ENCODE results near the gene EML2.
A peak's percentile ranks its signal among the peaks of the same experiment; 100 is the strongest.

EML2 gene

DNA sequence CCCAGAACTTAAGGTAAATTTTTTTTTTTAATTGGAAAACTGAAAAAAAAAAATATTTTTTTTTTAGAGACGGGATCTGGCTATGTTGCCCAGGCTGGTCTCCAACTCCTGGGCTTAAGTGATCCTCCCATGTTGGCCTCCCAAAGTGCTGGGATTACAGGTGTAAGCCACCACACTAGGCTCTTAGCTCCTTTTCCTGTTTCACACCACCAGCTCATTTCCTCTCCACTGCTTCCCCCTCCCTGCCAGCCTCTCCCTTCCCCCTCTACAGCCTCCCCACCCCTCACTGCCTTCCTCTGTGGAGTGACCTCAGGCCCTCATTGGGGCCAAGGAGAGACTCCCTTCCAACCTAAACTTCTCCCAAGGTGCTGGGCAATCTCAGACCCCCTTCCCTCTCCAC lies 24.6 kb upstream of the EML2 start:
- Mint-ChIP-seq H3K27me3 (peaks cover 2% of the 10 kb centered on the region), H3K9me3 (no peaks in the 10 kb centered on the region), H3K27ac (no peak overlapping the region), H3K4me1 (peaks cover 14% of the 10 kb centered on the region), H3K36me3 (no peaks in the 10 kb centered on the region), H3K4me3 (no peak overlapping the region)

DNA sequence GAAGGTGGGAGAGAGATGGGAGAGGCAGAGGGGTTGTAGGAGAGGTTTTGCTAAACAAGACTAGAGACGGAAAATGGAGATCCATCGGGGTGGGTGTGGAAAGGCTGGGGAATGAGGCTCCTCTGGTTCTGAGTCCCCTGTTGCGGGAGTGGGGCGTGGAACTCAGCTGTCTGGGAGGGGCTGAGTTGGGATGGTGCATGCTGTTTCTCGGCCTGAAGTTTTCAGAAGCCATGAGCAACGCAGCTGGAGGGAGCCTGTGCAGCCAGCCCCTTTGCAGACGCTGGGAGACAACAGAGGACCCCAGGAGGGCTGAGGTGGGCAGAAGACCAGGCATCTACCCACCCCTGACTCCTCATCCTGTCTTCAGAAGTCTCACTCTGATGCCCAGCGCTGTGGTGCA lies 21.4 kb upstream of the EML2 start:
- Mint-ChIP-seq H3K9me3 (no peaks in the 10 kb centered on the region), H3K27me3 (peaks cover 2% of the 10 kb centered on the region), H3K36me3 (no peaks in the 10 kb centered on the region), H3K27ac (no peak overlapping the region), H3K4me1 (no peaks in the 10 kb centered on the region), H3K4me3 (no peak overlapping the region)

DNA sequence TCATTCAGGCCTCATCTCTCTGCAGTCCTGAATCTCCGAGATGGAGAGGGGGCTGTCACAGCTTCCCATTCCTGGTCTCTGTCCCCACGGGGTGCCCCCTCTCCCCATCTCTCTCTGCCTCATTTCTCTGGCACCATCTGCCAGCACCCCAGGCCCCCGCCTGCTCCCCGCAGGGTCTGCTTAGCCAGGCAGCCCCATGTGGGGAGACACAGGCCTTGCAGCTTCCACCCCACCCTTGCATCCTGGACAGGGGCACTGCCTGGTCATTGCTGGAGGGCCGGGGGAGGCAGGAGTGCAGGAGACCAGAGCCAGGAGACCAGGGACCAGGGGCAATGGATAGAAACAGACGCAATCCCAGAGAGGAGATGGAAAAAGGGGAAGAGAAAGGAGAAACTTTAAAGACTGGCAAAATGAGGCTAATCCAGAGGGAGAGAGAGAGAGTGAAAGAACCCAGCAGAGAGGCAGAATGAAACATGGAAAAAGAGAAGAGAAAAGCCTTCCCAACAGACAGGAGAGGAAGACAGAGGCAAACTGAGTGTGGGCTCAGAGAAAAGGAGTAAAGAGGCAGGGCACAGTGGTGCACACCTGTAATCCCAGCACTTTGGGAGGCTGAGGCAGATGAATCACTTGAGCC lies 20.0 kb upstream of the EML2 start:
- Mint-ChIP-seq H3K4me3 (no peak overlapping the region), H3K36me3 (no peaks in the 10 kb centered on the region), H3K27me3 (peaks cover 2% of the 10 kb centered on the region), H3K4me1 (no peaks in the 10 kb centered on the region), H3K27ac (no peak overlapping the region), H3K9me3 (no peaks in the 10 kb centered on the region)

DNA sequence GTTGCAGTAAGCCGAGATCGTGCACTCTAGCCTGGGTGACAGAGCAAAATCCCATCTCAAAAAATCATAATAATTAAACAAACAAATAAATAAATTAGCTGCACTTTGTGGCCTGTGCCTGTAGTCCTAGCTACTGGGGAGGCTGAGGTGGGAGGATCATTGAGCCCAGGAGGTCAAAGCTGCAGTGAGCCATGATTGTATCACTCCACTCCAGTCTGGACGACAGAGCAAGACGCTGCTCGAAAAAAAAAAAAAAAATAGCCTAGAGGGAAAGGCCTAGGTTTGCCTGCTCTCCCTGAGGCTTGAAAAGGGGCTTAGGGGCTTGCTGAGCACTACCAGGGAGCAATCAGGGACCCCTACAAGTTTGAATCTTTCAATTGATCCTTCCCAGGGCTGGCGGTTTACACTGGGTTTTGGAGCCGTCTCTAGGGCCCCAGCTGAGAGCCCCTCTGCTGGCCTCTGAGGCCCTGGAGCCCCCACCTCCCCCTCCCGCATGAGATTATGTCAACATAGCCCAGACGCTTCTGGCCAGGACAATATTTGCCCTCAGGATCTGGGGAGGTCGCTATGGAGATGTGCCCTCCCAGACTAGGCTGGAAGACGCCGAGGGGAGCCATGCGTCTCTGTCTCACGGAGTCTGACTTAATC lies 18.4 kb upstream of the EML2 start:
- H3K27ac Mint-ChIP-seq = no peak overlapping the region

DNA sequence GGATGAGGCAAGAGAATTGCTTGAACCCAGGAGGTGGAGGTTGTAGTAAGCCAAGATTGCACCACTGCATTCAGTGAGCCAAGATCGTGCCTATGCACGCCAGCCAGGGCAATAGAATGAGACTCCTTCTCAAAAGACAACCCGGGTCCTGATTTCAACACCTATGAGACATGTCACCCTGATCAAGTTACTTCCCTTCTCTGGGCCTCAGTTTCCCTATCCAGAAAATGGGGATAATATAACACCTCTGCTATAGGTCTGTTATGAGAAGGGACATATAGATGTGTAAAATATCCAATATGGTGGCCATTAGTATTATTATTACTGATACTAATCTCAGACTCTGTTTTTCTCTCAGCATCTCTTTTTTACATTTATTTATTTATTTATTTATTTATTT lies 15.9 kb upstream of the EML2 start:
- Mint-ChIP-seq H3K9me3 (no peaks in the 10 kb centered on the region), H3K27me3 (no peaks in the 10 kb centered on the region), H3K4me3 (no peak overlapping the region), H3K36me3 (no peaks in the 10 kb centered on the region), H3K4me1 (no peaks in the 10 kb centered on the region), H3K27ac (no peak overlapping the region)

More for the DNA sequence above, 18.4 kb upstream of the EML2 start:
- H3K27me3 Mint-ChIP-seq = peaks cover 2% of the 10 kb centered on the region
- H3K9me3 Mint-ChIP-seq = no peaks in the 10 kb centered on the region
- no peaks in the 10 kb centered on the region for H3K4me1 Mint-ChIP-seq
- no peaks in the 10 kb centered on the region for H3K36me3 Mint-ChIP-seq
- no peak overlapping the region for H3K4me3 Mint-ChIP-seq

DNA sequence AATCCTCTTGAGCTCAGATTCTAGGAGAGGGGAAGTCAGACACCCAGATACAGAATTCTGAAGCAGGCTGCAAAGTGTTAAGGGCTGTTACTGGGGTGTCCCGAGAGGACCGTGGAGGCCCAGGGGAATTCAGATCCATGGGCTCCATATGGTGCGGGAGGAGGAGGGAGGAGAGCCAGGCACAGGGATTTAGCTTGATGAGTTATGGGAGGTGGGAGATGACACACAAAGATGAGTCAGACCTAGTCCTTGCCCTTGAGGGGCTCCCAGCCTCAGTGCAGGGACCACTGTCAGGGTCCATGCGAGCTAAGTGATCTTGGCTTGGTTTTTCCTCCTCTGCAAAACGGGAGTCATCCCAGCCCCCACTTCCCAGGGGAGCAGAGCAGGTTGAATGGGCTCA lies 14.4 kb upstream of the EML2 start:
- Mint-ChIP-seq H3K9me3 (no peaks in the 10 kb centered on the region), H3K27me3 (no peaks in the 10 kb centered on the region), H3K27ac (no peak overlapping the region), H3K4me3 (no peak overlapping the region), H3K4me1 (no peaks in the 10 kb centered on the region), H3K36me3 (no peaks in the 10 kb centered on the region)

DNA sequence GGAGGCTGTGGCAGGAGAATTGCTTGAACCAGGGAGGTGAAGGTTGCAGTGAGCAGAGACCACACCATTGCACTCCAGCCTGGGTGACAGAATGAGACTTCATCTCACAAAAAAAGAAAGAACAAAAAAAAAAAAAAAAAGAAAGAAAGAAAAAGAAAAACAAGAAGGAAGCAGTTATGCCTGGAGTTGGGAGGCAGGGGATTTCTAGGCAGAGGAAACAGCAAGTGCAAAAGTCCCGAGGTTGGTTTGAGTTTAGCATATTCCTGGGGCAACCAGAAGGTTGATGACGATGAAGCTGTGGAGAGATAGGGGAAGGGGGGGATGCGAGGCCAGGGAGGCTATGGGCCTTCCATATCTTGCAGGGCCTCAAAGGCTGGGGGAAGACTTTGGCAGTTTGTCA lies 11.5 kb upstream of the EML2 start:
- no peaks in the 10 kb centered on the region for H3K27me3 Mint-ChIP-seq

DNA sequence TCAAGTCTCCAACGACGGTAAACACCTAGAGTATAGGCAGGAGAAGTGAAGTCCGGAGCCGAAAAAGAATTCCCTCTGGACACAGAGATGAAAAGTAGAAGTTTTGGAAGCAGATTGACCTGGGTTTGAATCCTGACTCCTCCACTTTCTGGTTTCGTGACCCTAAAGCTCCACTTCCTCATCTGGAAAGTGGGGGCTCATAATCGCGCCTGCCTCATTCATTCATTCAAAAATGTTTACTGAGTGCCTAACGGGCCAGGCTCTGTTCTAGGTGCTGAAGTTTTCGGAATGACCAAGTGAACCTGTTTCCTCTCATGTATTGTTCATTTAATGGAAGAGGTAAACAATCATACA lies 7.1 kb upstream of the EML2 start:
- Mint-ChIP-seq H3K27me3 (no peaks in the 10 kb centered on the region), H3K27ac (peak overlapping the region; percentile 81), H3K36me3 (peaks cover 2% of the 10 kb centered on the region), H3K9me3 (peaks cover 1% of the 10 kb centered on the region), H3K4me3 (peak overlapping the region; percentile 89), H3K4me1 (peaks cover 31% of the 10 kb centered on the region)

More for the DNA sequence above, 11.5 kb upstream of the EML2 start:
- no peak overlapping the region for H3K4me3 Mint-ChIP-seq
- H3K27ac Mint-ChIP-seq = no peak overlapping the region
- no peaks in the 10 kb centered on the region for H3K9me3 Mint-ChIP-seq
- no peaks in the 10 kb centered on the region for H3K36me3 Mint-ChIP-seq
- peaks cover 10% of the 10 kb centered on the region for H3K4me1 Mint-ChIP-seq

DNA sequence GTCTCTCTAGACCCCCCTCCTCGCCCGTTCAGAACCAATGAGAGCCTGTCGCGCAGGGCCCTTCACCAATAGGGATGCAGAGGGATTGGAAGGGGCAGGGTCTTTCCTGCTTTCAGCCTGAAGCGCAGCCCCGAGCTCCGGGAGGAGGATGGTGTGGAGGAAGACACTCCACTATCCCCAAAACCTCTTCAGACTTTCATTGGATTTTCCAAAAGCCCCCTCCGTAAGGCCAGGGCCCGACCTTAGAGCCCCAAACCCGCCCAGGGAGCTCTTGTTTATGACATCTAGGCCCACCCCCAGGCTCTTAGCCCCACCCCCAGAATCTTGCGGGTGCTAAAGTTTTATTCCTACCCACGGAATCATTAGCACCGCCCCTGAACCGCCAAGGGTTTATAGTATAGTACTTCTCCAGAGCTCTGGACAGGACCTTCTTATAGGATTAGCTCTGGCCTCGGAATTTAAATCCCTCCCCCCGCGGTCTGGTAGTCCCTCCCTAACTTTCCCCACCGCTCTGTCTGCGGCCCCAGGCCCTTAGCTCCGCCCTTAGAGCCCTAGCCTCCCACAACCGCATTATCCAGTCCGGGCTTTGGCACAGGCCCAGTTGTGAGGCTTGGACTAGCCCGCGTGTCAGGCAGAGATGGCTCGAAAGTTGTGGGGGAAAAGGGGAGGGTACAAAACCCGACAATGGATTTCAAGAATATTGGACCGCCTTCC lies 6.6 kb upstream of the EML2 start:
- peak overlapping the region; percentile 81 for H3K27ac Mint-ChIP-seq
- H3K4me1 Mint-ChIP-seq = peaks cover 37% of the 10 kb centered on the region
- peaks cover 5% of the 10 kb centered on the region for H3K9me3 Mint-ChIP-seq
- H3K4me3 Mint-ChIP-seq = peak overlapping the region; percentile 89
- peaks cover 5% of the 10 kb centered on the region for H3K36me3 Mint-ChIP-seq
- H3K27me3 Mint-ChIP-seq = no peaks in the 10 kb centered on the region

DNA sequence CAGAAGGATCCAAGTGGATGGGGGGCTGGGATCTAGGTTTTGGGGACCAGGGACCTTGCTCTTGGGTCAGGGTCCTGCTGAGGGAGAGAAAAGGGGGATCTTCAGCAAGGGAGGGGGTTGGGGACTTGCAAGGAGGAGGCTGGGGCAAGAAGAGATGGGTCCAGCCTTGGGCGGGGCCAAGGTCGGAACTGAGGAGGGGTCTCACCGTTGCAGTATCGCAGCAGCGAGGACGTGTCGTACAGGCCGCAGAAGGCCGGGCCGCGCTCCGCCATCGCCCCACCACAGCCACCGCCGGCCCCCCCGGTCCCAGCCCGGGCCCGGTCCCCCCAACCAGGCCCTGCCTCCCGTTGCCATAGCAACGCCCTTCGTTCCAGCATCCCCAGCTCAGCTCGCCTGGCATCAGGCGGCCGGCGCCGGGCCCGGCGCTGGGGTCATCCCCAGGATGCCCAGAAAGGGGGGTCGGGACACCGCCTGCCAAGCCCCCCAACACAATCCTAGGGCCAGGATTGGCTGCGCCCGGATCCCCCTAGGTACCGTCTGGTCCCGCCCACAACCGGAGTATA lies 6.0 kb upstream of the EML2 start:
- H3K4me1 Mint-ChIP-seq = peaks cover 39% of the 10 kb centered on the region
- peak overlapping the region; percentile 81 for H3K27ac Mint-ChIP-seq
- H3K9me3 Mint-ChIP-seq = peaks cover 5% of the 10 kb centered on the region

DNA sequence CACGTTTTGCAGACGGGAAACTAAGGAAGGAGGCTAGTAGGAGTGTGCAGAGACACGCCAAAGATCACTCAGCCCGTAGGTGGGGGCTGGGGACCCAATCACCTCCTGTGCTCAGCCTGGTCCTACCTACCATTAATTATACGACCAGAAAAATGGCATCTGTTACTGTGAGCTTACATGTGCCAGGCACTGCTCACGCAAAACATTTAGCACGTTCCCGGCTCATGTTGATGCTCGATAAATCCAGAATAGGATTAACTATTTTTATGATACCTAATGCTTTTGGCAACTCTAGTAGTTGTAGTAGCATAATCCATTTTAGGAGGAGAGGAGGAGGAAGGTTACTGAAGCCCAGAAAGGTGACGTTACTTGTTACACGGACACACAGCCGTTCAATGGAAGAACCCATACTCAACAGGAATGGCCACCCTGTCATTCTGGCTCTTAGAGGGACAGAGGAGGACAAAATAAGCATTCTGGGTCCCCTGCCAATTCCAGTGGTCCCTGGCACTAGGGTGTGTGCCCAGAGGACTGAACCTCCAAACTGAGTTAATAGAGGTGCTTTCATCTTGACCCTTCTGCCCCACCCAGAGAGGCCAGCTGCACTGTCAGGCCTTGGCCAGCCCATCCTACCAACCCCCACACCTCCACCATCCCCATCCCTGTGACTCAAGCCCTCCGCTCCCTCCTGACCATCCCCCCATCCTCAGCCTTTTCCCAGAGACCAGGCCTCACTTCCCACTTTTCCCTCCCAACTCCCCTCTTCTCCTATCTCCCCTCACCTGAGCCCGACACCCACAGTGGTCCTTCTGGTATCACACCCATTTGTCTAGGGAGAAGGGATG lies 5.0 kb upstream of the EML2 start:
- Mint-ChIP-seq H3K27me3 (no peaks in the 10 kb centered on the region), H3K9me3 (peaks cover 5% of the 10 kb centered on the region), H3K4me1 (peaks cover 39% of the 10 kb centered on the region), H3K36me3 (peaks cover 5% of the 10 kb centered on the region), H3K4me3 (no peak overlapping the region), H3K27ac (peak overlapping the region; percentile 46)

More for the DNA sequence above, 6.0 kb upstream of the EML2 start:
- H3K27me3 Mint-ChIP-seq = no peaks in the 10 kb centered on the region
- peak overlapping the region; percentile 89 for H3K4me3 Mint-ChIP-seq
- peaks cover 5% of the 10 kb centered on the region for H3K36me3 Mint-ChIP-seq

DNA sequence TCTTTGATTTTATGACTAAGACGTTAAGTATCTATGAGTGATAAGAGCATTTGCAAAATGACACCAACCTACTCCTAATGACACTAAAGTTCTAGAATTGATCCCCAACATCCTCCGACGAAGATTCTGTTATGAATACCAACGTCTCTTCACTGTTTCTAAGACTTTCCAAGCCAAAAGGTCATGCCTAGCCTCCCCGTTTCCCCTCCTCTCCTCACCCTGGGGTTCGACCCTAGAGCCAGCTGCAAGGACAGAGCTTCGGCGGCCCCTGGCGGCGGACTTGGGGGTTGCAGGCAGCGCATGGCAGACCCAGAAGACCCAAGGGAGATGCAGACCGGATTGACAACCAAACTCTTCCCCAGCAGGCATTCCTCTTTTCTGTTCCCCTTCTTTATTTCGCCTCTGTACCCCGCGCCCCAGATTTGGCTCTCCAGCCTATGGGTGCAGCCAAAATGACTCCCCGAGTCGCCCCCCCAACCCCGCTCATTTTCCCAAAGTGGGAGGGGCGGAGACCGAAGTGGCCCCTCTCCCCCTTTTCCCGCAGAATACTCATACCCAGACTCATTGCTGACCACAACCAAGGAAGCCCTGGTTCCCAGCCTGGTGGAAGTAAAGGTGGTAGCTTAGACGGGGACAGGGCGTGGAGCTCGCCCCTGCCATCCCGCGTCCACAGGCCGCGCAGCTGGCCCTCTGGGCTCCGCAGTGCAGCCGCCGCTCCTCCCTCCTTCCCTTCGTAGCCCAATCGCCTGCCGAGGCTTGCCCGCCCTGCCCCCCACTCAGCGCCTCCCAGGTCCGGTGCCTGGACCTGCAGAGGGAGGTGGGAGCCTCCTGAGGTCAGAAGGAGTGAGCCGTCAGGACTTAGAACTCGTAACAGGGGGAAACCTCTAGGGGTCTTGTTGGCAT lies 4.1 kb upstream of the EML2 start:
- H3K4me3 Mint-ChIP-seq = peak overlapping the region; percentile 62
- H3K36me3 Mint-ChIP-seq = peaks cover 7% of the 10 kb centered on the region
- H3K9me3 Mint-ChIP-seq = peaks cover 5% of the 10 kb centered on the region
- H3K27ac Mint-ChIP-seq = peak overlapping the region; percentile 46
- peaks cover 46% of the 10 kb centered on the region for H3K4me1 Mint-ChIP-seq
- no peaks in the 10 kb centered on the region for H3K27me3 Mint-ChIP-seq

DNA sequence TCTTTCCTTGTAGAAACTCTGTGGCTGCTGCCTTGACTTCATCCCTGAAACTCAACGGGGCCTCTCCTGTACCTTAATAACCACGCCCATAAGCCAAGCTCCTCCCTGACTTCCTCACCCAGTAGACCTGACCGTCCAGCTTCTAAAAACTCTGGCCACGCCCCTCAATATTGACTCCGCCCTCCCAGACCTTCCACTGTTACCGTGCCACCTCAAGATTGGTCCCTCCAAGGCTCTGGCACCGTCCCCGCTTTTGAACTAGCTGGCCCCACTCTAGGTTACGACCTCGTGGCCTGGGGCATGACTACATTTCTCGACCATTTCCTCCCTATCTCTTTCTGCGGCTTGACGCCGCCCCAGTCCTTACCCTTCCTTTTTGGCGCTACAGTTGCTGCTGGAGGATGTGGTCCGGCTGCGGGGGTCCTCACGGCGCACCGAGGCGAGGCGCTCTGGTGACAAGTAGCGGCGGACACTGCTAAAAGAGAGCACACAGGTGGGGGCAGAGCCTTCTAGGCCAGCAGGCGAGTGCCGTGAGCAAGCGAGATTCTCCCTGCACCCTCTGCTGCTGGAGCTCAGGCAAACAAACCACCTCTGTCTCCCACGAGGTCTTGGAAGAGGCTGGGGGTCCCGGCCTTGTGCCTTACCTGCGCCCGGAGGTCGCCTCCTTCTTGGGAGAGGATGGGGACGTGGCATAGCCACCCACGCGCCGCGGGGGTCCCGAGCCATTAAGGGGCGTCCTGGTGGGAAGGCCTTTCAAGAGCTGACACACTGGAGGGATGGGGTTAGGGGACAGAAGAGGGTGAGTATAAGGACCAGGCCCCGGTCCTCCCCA lies 2.3 kb upstream of the EML2 start:
- H3K36me3 Mint-ChIP-seq = peaks cover 7% of the 10 kb centered on the region
- peaks cover 5% of the 10 kb centered on the region for H3K9me3 Mint-ChIP-seq
- H3K4me3 Mint-ChIP-seq = peak overlapping the region; percentile 87
- peak overlapping the region; percentile 97 for H3K27ac Mint-ChIP-seq
- peaks cover 44% of the 10 kb centered on the region for H3K4me1 Mint-ChIP-seq
- H3K27me3 Mint-ChIP-seq = no peaks in the 10 kb centered on the region

DNA sequence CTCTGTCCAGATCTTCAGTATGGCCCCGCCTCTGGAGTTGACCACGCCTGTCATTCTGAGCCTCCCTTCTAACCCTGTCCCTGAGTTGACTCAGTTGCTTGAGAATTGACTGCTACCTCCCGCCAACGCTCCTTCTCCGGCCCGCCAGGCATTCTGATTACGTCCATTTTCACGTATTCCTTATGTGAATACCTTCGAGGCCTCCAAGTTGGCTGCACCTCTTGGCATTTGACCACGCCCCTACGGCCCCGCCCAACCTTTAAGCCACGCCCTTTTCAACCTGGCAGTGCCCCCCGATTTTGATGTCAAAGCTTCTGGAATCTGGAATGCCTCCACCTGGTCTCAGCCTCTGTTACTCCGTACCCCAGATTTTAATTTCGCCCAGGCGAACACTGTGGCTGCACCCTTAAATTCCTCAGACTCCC lies 1.7 kb upstream of the EML2 start:
- peak overlapping the region; percentile 87 for H3K4me3 Mint-ChIP-seq
- peaks cover 38% of the 10 kb centered on the region for H3K4me1 Mint-ChIP-seq
- no peaks in the 10 kb centered on the region for H3K27me3 Mint-ChIP-seq
- peak overlapping the region; percentile 97 for H3K27ac Mint-ChIP-seq
- H3K9me3 Mint-ChIP-seq = peaks cover 5% of the 10 kb centered on the region
- peaks cover 7% of the 10 kb centered on the region for H3K36me3 Mint-ChIP-seq
